Stimulated activated CD4-positive, alpha-beta T cell treated with anti-CD3 and anti-CD28 coated beads, Interleukin-2, amount 100 ng/mL, for 24 hours (primary cell): ENCODE data around the gene POLR1H.

Experiments used
- DNase-seq, 2 donors: peaks; one replicate each; pipeline ENCODE4 v3.0.0-alpha.2; 2020

Gene POLR1H

DNA sequence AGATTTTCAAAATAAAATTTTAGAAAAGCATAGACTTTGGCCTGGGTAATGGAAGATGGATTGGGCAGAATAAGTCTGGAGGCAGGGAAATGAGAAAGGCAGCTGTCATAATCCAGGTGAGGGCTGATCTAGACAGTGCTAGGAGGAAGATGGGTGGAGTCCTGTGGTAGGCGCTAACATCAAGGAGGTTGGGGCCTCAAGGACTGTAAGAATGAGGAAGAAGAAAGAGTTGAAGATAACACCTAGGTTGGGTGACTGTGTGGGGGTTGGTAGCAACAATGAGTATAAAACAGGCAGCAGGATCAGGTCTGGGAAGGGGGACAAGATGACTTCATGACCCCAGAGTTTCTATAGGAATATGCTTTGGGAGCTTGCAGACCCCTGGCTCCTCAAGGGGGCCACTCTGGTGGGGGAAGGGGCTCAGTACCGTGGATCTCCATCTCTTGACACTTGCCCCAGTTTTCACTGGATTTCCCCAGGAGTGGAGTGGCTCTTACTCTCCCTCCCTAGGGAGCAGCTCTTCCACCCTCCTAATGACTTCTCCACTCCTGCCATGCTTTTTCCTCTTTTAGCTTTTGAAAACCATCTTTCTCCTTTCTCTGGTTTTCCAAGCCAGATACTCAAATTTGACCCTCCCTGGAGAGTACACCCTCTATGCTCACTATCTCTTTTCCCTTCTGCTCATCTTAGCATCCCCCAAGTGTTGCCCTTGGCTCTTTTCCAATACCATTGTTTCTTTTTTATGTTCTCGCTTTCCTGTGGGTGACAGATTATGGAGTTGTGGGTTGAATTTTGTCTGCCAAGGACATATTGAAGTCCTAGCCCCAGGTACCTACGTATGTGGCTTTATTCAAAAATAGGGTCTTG is 37.1 kb downstream of the POLR1H start:
- no peak for DNase-seq

GRCh38 chr6:30100154-30100553 is 39.1 kb downstream of the POLR1H start:
- DNase-seq: no peak

DNA sequence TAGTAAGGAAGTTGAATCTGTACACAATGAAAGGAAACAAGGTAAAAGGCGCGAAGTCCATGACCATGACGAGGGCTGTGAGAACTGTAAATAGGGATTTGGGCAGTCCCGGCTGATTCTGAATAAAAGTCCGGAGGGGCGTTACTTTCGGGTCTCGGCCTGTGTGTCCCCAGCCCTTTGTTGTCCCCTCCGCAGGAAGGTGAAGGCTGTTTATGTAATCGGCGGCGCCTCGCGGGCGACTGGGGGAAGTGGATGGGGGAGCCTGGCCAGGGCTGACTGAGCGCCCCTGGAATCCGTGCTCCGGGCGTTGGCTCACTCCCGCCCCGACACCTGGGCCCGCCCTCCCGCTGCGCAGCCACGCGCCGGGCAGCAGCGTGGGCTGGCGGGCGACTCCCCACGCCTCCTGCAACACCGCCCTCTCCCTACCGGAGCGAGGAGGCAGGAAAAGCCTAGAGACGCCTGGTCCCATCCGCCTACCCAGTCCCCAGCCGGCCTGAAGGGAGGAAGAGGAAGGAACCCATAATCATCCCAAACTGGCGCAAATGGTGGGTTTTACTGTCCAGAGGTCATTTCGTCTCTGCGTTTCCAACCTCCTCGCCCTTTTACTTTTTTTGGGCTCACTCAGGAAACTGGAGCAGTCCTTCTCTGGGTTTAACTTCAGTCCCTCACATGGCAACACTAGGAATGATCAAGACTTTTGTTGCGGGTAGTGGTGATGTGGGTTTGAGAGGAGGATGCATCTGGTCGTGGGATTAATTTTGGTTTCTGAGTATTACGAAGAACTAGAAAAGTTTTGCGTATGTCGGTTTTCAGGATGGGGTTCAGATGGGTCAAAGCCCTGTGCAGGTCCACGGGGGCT is 39.7 kb downstream of the POLR1H start:
- DNase-seq: peak; percentile 26 to 33

- peak; percentile 77 to 85 for DNase-seq
These were observed 40.7 kb downstream of the POLR1H start for GRCh38 chr6:30101444-30102413.

GRCh38 chr6:30102414-30102969 is 41.4 kb downstream of the POLR1H start:
- peak in 1 of 2 donors; percentile 13 for DNase-seq

GRCh38 chr6:30102970-30103871 is 42.2 kb downstream of the POLR1H start:
- DNase-seq: peak; percentile 83 to 84

DNA sequence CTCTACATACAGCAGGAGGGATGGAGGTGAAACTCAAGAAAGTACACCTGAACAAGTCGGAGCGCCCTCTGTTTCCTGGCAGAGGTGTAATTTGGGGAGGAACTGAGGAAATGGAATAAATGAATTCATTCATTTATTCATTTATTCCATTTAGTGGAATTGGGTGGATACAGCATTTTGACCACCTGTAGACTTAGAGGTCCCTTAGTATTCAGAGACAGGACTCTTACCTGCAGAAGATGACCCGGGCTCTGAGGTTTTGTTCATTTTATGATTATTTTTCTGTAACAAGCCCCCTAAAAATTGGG is 42.8 kb downstream of the POLR1H start:
- DNase-seq: no peak

GRCh38 chr6:30104661-30105060 is 43.6 kb downstream of the POLR1H start:
- no peak for DNase-seq

DNA sequence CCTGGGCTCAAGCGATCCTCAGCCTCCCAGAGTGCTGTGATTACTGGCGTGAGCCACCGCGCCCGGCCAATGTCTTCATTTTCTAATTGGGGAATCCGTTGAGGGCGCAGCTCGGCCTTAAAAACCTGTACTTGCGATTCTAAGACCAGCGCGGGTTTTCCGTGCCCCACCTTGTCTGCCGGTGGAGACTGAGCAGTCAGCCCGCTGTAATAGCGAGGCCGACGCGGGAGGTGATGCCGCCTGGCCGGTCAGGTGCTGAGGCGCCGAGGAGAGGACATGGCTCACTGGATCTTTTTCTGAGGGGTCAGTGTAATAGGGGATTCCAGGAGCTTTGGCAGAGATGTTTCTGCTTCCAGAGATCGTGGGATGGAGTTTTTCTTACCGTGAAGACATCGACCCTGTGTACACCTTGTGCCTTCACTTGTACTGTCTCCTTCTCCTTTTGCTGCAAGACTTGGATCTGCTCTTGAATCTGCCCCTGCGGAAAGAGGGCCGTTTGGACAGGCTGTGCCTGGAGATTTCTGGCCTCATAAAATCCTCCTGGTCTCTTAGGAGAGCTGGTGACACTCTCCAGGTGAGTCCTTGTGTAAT is 50.3 kb downstream of the POLR1H start:
- no peak for DNase-seq

DNA sequence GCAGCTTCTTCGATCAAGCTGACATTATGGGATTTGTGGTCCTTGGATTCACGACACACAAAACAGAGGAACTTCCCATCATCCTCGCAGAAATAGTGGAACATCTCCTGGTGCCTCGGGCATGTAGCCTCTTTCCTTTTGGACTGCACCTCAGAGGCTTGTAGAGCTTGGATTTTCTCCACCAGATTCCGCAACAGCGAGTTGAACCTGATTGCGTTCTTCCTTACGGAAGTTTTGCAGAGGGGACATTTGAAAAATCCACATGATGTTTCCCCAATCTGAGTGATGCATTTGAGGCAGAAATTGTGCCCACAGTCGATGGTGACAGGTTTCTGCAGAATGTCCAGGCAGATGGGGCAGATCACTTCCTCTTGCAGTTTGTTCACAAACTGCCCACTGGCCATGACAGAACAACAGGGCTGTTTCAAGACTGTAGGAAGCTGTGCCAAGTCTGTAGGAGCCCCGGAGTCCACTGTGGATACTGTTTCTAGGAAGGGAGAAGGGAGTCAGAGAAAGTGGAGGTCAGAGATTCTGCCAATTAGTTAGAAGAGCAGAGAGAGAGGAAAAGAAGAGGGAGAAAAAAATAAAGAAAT is 51.4 kb downstream of the POLR1H start:
- no peak for DNase-seq

DNA sequence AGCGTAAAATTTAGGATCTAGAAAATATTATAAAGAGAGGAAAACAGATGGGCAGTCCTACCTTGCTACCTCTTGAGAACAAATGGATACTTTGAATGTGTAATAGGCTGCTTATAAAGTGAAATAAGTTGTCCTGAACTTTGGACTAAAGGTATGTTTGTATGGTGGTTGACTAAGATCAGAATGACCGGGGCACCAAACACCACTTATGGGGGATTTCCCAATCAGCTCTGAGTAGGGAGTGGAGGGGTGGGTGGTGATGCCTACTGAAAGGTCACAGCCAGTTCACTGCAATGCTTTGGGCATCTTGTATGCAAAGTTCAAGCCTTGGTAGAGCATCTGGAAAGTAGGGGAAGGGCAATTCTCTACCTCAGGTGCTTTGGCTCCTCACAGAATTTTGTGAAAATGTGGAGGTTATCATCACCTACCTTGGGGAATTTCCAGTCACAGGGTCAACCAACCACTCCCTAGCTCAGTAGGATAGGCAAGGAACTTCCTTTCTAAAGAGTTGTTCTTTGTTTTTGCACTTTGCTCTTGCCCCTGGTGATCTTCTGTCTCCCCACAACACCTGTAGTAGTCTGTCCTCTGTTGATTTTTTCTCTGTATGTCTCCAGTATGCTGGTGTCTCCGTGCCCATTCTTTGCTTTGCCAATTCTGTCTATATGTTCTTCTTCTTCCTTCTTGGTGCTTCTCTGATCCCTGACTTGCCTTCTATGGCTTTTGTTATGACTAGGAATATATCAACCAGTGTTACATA is 52.1 kb downstream of the POLR1H start, which contains the start of gene TRIM31:
Gene TRIM31 (minus strand): TSS at position 88 of the 757 bp plus-strand sequence. CDS start 285 bp downstream, outside the sequence.
- no peak for DNase-seq

GRCh38 chr6:30113841-30114240 is 52.8 kb downstream of the POLR1H start:
- no peak for DNase-seq
